SK-N-SH treated with all-trans-retinoic acid at 6 μM for 48 hours (cell line): Measurements from ENCODE around the gene ZNF143.

ENCODE experiments used
- ATAC-seq: fragments of 200-7000 bp; cut with Tn5 transposase; 3 replicates; pipeline ENCODE4 v1.9.1; 2020; ENCODE audit warnings: mild to moderate bottlenecking, moderate library complexity
- ARNTL ChIP-seq: fragments of 450-650 bp; formaldehyde crosslinking; IDR thresholded peaks from 2 replicates; pipeline ENCODE4 v1.5.0; 2020; ENCODE audit warnings: low read depth, mild to moderate bottlenecking, moderate library complexity, borderline replicate concordance
- BACH2 ChIP-seq: fragments of 250-450 bp; sonication (Bioruptor Pico); IDR thresholded peaks from 2 replicates; pipeline ENCODE4 v1.9.0; 2021; ENCODE audit warnings: mild to moderate bottlenecking, borderline replicate concordance
- CREB5 ChIP-seq: fragments of 250-450 bp; sonication (Bioruptor Pico); IDR thresholded peaks from 2 replicates; pipeline ENCODE4 v1.5.1; 2020; ENCODE audit warnings: low read depth, mild to moderate bottlenecking, moderate library complexity
- CSDC2 ChIP-seq: fragments of 250-450 bp; sonication (Bioruptor Pico); IDR thresholded peaks from 2 replicates; pipeline ENCODE4 v1.5.0; 2020; ENCODE audit warnings: mild to moderate bottlenecking, moderate library complexity
- CSRNP3 ChIP-seq: fragments of 250-450 bp; sonication (Bioruptor Pico); IDR thresholded peaks from 2 replicates; pipeline ENCODE4 v1.5.1; 2021; ENCODE audit warnings: mild to moderate bottlenecking, moderate library complexity
- GLIS3 ChIP-seq: fragments of 250-450 bp; sonication (Bioruptor Pico); IDR thresholded peaks from 2 replicates; pipeline ENCODE4 v1.5.0; 2020; ENCODE audit warnings: mild to moderate bottlenecking, moderate library complexity
- ISL1 ChIP-seq: fragments of 250-450 bp; sonication (Bioruptor Pico); IDR thresholded peaks from 2 replicates; pipeline ENCODE4 v2.1.2; 2022; ENCODE audit warnings: mild to moderate bottlenecking, moderate library complexity
- OSR1 ChIP-seq: fragments of 250-450 bp; sonication (Bioruptor Pico); IDR thresholded peaks from 2 replicates; pipeline ENCODE4 v1.8.0; 2022; ENCODE audit warnings: moderate library complexity, mild to moderate bottlenecking, inconsistent platforms
- PATZ1 ChIP-seq: fragments of 250-450 bp; sonication (Bioruptor Pico); IDR thresholded peaks from 2 replicates; pipeline ENCODE4 v1.8.0; 2020; ENCODE audit warnings: mild to moderate bottlenecking, moderate library complexity, borderline replicate concordance
- RARB ChIP-seq: fragments of 250-450 bp; sonication (Bioruptor Pico); IDR thresholded peaks from 2 replicates; pipeline ENCODE4 v1.8.0; 2021; ENCODE audit warnings: mild to moderate bottlenecking, moderate library complexity
- SNAI2 ChIP-seq: fragments of 250-450 bp; sonication (Bioruptor Pico); IDR thresholded peaks from 2 replicates; pipeline ENCODE4 v1.5.0; 2020; ENCODE audit warnings: mild to moderate bottlenecking, moderate library complexity
- TCF4 ChIP-seq: fragments of 250-450 bp; sonication (Bioruptor Pico); IDR thresholded peaks from 2 replicates; pipeline ENCODE4 v1.8.0; 2021; ENCODE audit warnings: mild to moderate bottlenecking, moderate library complexity, borderline replicate concordance
- TOX ChIP-seq: fragments of 250-450 bp; sonication (Bioruptor Pico); IDR thresholded peaks from 2 replicates; pipeline ENCODE4 v1.8.0; 2021; ENCODE audit warnings: mild to moderate bottlenecking, moderate library complexity, borderline replicate concordance
- TSHZ2 ChIP-seq: fragments of 250-450 bp; sonication (Bioruptor Pico); IDR thresholded peaks from 2 replicates; pipeline ENCODE4 v1.5.0; 2020; ENCODE audit warnings: mild to moderate bottlenecking, moderate library complexity
- ZFP3 ChIP-seq: fragments of 250-450 bp; sonication (Bioruptor Pico); IDR thresholded peaks from 2 replicates; pipeline ENCODE4 v1.5.0; 2020; ENCODE audit warnings: mild to moderate bottlenecking, moderate library complexity
- ZFP30 ChIP-seq: fragments of 450-650 bp; formaldehyde crosslinking; IDR thresholded peaks from 2 replicates; pipeline ENCODE4 v1.5.0; 2022; ENCODE audit warnings: mild to moderate bottlenecking, moderate library complexity
- ZNF565 ChIP-seq: fragments of 450-650 bp; formaldehyde crosslinking; conservative IDR thresholded peaks from 2 replicates; pipeline ENCODE4 v1.5.0; 2020; ENCODE audit warnings: low read depth, mild to moderate bottlenecking, moderate library complexity
- ZNF70 ChIP-seq: fragments of 450-650 bp; formaldehyde crosslinking; IDR thresholded peaks from 2 replicates; pipeline ENCODE4 v1.5.0; 2020; ENCODE audit warnings: mild to moderate bottlenecking, moderate library complexity
- ZNF8 ChIP-seq: fragments of 450-650 bp; formaldehyde crosslinking; IDR thresholded peaks from 2 replicates; pipeline ENCODE4 v1.5.0; 2020; ENCODE audit warnings: mild to moderate bottlenecking, moderate library complexity

Gene ZNF143

GRCh38 chr11:9473408-9473807 is 12.6 kb downstream of the ZNF143 start:
- ATAC-seq, result no peak; the same call in 2 of the 3 replicates
- TF ChIP-seq OSR1 (CRISPR knock-in tag) (no peak), PATZ1 (CRISPR knock-in tag) (no peak), RARB (no peak), TSHZ2 (CRISPR knock-in tag) (no peak), ZNF565 (CRISPR knock-in tag) (no peak), BACH2 (CRISPR knock-in tag) (no peak), ARNTL (CRISPR knock-in tag) (no peak), TOX (CRISPR knock-in tag) (no peak), GLIS3 (CRISPR knock-in tag) (no peak), CREB5 (no peak)

GRCh38 chr11:9479899-9480298 is 19.1 kb downstream of the ZNF143 start:
- no peak for TF ChIP-seq BACH2 (CRISPR knock-in tag)
- no peak for TF ChIP-seq RARB
- no peak for TF ChIP-seq OSR1 (CRISPR knock-in tag)
- TF ChIP-seq ZNF8, result no peak
- TF ChIP-seq SNAI2 (CRISPR knock-in tag), result no peak
- no peak for TF ChIP-seq ZFP30 (CRISPR knock-in tag)
- no peak for TF ChIP-seq PATZ1 (CRISPR knock-in tag)
- TF ChIP-seq CREB5, result no peak
- no peak for TF ChIP-seq ZNF565 (CRISPR knock-in tag)
- no peak for TF ChIP-seq CSRNP3
- no peak for TF ChIP-seq CSDC2
- no peak for TF ChIP-seq TCF4 (CRISPR knock-in tag)
- TF ChIP-seq ZFP3 (CRISPR knock-in tag), result no peak
- no peak for TF ChIP-seq TOX (CRISPR knock-in tag)
- no peak for TF ChIP-seq TSHZ2 (CRISPR knock-in tag)
- no peak for TF ChIP-seq ZNF70
- no peak for TF ChIP-seq ISL1 (CRISPR knock-in tag)
- ATAC-seq, result no peak
